Lower leg skin (tissue), 3 donors: ENCODE measurements around the gene ZIC1.

ENCODE experiments used
- CTCF ChIP-seq, 3 donors: fragments of 450-650 bp; IDR thresholded peaks; one replicate each; pipeline ENCODE4 v1.5.1; 2016; ENCODE audit warnings: antibody characterized with exemption in 3 of 3, mild to moderate bottlenecking in 3 of 3, moderate library complexity in 2 of 3
- POLR2A ChIP-seq, 2 donors: fragments of 450-650 bp; IDR thresholded peaks; one replicate each; pipeline ENCODE4 v1.6.1; 2016 to 2017; ENCODE audit warnings: antibody characterized with exemption in 2 of 2, mild to moderate bottlenecking in 1 of 2, moderate library complexity in 1 of 2

GRCh38 chr3:147424581-147425387, 15.6 kb downstream of the ZIC1 start:
- no peak for TF ChIP-seq CTCF (IDR thresholded peaks at IDR 0.05)
- no peak for TF ChIP-seq POLR2A (IDR thresholded peaks at IDR 0.05)
